Liver (tissue), 3 donors: ENCODE data around the gene DMD.

ENCODE experiments used
- ATF3 ChIP-seq: IDR thresholded peaks from 2 replicates; pipeline ENCODE4 v1.6.1; 2016; ENCODE audit warnings: antibody characterized with exemption
- CTCF ChIP-seq: fragments of 150-350 bp; IDR thresholded peaks from 2 replicates; pipeline ENCODE4 v1.5.1; 2017; ENCODE audit warnings: improper control_type of control experiment, low read depth, low read length; ENCODE audit not compliant: missing input control
- EGR1 ChIP-seq, 2 donors: IDR thresholded peaks; 2 replicates each; pipeline ENCODE4 v1.6.1; 2016 to 2018; ENCODE audit warnings: antibody characterized with exemption in 2 of 2, low read depth in 2 of 2
- FOXA1 ChIP-seq: IDR thresholded peaks from 2 replicates; pipeline ENCODE4 v1.6.1; 2016; ENCODE audit warnings: antibody characterized with exemption
- MAX ChIP-seq: IDR thresholded peaks from 2 replicates; pipeline ENCODE4 v1.6.1; 2016; ENCODE audit warnings: antibody characterized with exemption
- REST ChIP-seq: IDR thresholded peaks from 2 replicates; pipeline ENCODE4 v1.6.1; 2016; ENCODE audit warnings: antibody characterized with exemption, mild to moderate bottlenecking
- SP1 ChIP-seq: IDR thresholded peaks from 2 replicates; pipeline ENCODE4 v1.6.1; 2018; ENCODE audit warnings: antibody characterized with exemption, mild to moderate bottlenecking
- YY1 ChIP-seq: IDR thresholded peaks from 2 replicates; pipeline ENCODE4 v1.6.1; 2016; ENCODE audit warnings: antibody characterized with exemption, mild to moderate bottlenecking
- donor health status: healthy.
- donor health status: healthy.

DNA sequence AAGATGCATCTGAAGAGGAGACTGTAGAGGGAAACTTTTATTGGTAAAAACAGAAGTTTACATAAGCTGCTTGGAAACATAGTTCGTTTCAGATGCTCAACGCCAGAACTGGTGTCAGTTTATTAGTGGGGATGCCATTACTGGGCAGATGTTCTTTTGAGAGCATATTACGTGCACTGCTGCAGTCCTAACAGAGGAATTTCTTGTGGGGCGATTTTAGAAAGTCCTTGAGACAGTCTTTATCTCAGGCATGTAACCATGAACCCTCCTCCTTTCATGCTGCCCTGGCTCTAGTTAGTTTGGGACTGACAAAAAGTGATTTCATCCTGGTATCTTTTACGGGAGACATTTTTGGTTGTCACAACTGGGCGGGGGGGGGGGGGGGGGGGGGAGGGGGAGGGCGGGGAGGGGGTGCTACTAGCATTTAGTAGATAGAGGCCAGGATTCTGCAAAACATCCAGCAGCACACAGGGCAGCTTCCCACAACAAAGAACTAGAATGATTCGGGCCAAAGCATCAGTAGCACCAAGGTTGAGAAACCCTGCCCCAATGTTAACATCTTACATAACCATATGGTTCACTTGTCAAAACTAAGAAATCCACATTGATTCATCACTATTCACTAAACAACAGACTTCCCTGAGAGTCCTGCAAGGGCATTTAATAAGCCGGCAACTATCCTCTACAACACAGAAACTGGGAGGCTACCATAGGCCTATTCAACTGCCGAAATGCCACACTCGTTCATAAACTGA is 2021.0 kb downstream of the DMD start:
- TF ChIP-seq CTCF (no peak), YY1 (no peak), SP1 (no peak), FOXA1 (no peak), ATF3 (no peak), MAX (no peak), REST (no peak), EGR1 (IDR thresholded peaks at IDR 0.05; ENCODE audit: low read depth in 2 of 2) (no peak)
